Right atrium auricular region (tissue), 2 donors: ENCODE results near the gene GOLIM4. TPM values are rescaled to one million over a fixed set of nuclear protein-coding genes. Genes with fewer than 3 reads are reported as not detected.

ENCODE experiments used
- DNase-seq: peaks from one replicate; pipeline ENCODE4 v3.0.0-alpha.2; 2019; ENCODE audit warnings: low spot score
- H3K27ac ChIP-seq, 2 donors: fragments of 200-600 bp; sonication (generic); 1 replicate in 1 of 2; 2 replicates in 1 of 2; pipeline ENCODE4 v1.5.1; 2016 to 2019
- H3K27me3 ChIP-seq, 2 donors: fragments of 200-600 bp; sonication (generic); one replicate each; pipeline versions ENCODE4 v1.5.1 to v1.6.0; 2017 to 2019
- H3K36me3 ChIP-seq: fragments of 200-600 bp; sonication (generic); one replicate; pipeline ENCODE4 v1.5.1; 2016
- H3K4me1 ChIP-seq, 2 donors: fragments of 200-600 bp; sonication (generic); one replicate each; pipeline versions ENCODE4 v1.5.1 to v1.6.0; 2017 to 2019
- H3K4me3 ChIP-seq, 2 donors: fragments of 200-600 bp; sonication (generic); 1 replicate in 1 of 2; 2 replicates in 1 of 2; pipeline ENCODE4 v1.5.1; 2017 to 2019; ENCODE audit warnings: mild to moderate bottlenecking in 1 of 2, moderate library complexity in 1 of 2
- H3K9me3 ChIP-seq, 2 donors: fragments of 200-600 bp; sonication (generic); one replicate each; pipeline ENCODE4 v1.5.1; 2019
- total RNA-seq, 2 donors: library from RNA; depleted of rRNA; stranded (reverse); fragments of >200 nt; gene quantifications; one replicate each; pipeline ENCODE4 v1.1.0, GENCODE V29; 2016
- TF ChIP-seq, protein P1 (sequence below), 2 donors: fragments of 200-600 bp; sonication (generic); IDR thresholded peaks; one replicate each; pipeline ENCODE4 v1.5.1; 2019; ENCODE audit warnings: antibody characterized with exemption in 2 of 2

The GOLIM4 gene
- total RNA-seq, 2 donors from 2014 or later: 56.0 to 63.7 TPM

- no peak overlapping the region for H3K27ac ChIP-seq
- TF ChIP-seq, protein P1, sequence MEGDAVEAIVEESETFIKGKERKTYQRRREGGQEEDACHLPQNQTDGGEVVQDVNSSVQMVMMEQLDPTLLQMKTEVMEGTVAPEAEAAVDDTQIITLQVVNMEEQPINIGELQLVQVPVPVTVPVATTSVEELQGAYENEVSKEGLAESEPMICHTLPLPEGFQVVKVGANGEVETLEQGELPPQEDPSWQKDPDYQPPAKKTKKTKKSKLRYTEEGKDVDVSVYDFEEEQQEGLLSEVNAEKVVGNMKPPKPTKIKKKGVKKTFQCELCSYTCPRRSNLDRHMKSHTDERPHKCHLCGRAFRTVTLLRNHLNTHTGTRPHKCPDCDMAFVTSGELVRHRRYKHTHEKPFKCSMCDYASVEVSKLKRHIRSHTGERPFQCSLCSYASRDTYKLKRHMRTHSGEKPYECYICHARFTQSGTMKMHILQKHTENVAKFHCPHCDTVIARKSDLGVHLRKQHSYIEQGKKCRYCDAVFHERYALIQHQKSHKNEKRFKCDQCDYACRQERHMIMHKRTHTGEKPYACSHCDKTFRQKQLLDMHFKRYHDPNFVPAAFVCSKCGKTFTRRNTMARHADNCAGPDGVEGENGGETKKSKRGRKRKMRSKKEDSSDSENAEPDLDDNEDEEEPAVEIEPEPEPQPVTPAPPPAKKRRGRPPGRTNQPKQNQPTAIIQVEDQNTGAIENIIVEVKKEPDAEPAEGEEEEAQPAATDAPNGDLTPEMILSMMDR (IDR thresholded peaks at IDR 0.05): no peak
Measured at GRCh38 chr3:168047936-168048335, 47.8 kb downstream of the GOLIM4 start.

GRCh38 chr3:168047190-168047795, 48.4 kb downstream of the GOLIM4 start:
- Histone ChIP-seq H3K27me3 (no peaks in the 10 kb centered on the region), H3K4me3 (no peak overlapping the region), H3K9me3 (no peaks in the 10 kb centered on the region), H3K27ac (no peak overlapping the region), H3K4me1 (peaks cover 0 to 45% of the 10 kb centered on the region in 2 donors), H3K36me3 (peaks cover 9% of the 10 kb centered on the region)
- DNase-seq: no peak
- TF ChIP-seq, protein P1 (IDR thresholded peaks at IDR 0.05): peak; percentile 69 to 94

More at GRCh38 chr3:168047936-168048335, 47.8 kb downstream of the GOLIM4 start:
- Histone ChIP-seq H3K9me3 (no peaks in the 10 kb centered on the region), H3K4me3 (no peak overlapping the region), H3K27me3 (no peaks in the 10 kb centered on the region), H3K36me3 (peaks cover 3% of the 10 kb centered on the region), H3K4me1 (peaks cover 0 to 51% of the 10 kb centered on the region in 2 donors)
- DNase-seq: no peak

GRCh38 chr3:168044049-168044448, 51.7 kb downstream of the GOLIM4 start:
- Histone ChIP-seq H3K9me3 (no peaks in the 10 kb centered on the region), H3K4me1 (peaks cover 0 to 14% of the 10 kb centered on the region in 2 donors), H3K27me3 (no peaks in the 10 kb centered on the region), H3K27ac (no peak overlapping the region), H3K36me3 (peaks cover 21% of the 10 kb centered on the region), H3K4me3 (no peak overlapping the region)
- DNase-seq: no peak
- TF ChIP-seq, protein P1 (IDR thresholded peaks at IDR 0.05): no peak

- Histone ChIP-seq H3K36me3 (peaks cover 29% of the 10 kb centered on the region), H3K27me3 (no peaks in the 10 kb centered on the region), H3K4me1 (peaks cover 0 to 6% of the 10 kb centered on the region in 2 donors), H3K27ac (no peak overlapping the region), H3K4me3 (no peak overlapping the region), H3K9me3 (no peaks in the 10 kb centered on the region)
- no peak for DNase-seq
- TF ChIP-seq, protein P1 (IDR thresholded peaks at IDR 0.05): peak in 1 of 2 donors; percentile 72
Measured at GRCh38 chr3:168040607-168041208, 55.0 kb downstream of the GOLIM4 start.

- Histone ChIP-seq H3K4me3 (no peak overlapping the region), H3K36me3 (peaks cover 25% of the 10 kb centered on the region), H3K27ac (no peak overlapping the region), H3K4me1 (peaks cover 0 to 11% of the 10 kb centered on the region in 2 donors), H3K27me3 (no peaks in the 10 kb centered on the region), H3K9me3 (no peaks in the 10 kb centered on the region)
- DNase-seq: no peak
- TF ChIP-seq, protein P1 (IDR thresholded peaks at IDR 0.05): no peak
Measured at GRCh38 chr3:168037020-168037419, 58.7 kb downstream of the GOLIM4 start.
